Astrocyte of the cerebellum (primary cell): ENCODE measurements around the gene NCAM1.

Experiments used
- DNase-seq: peaks from one replicate; pipeline ENCODE4 v3.0.0-alpha.2; 2011; ENCODE audit warnings: low read depth
- H3K4me3 ChIP-seq: 2 replicates; pipeline ENCODE4 v1.5.1; 2011; ENCODE audit warnings: mild to moderate bottlenecking, low read depth, low read length, moderate library complexity
- in situ Hi-C: cut with HindIII; loops from 2 replicates; pipeline ENCODE4 v1.10.0; 2017; ENCODE audit warnings: low sequenced_read_pairs
- TF ChIP-seq, protein P1 (sequence below): IDR thresholded peaks from 2 replicates; pipeline ENCODE4 v1.5.1; 2012; ENCODE audit warnings: low read length, low read depth, moderate library complexity, mild to moderate bottlenecking; ENCODE audit errors: missing control alignments

The NCAM1 gene

DNA sequence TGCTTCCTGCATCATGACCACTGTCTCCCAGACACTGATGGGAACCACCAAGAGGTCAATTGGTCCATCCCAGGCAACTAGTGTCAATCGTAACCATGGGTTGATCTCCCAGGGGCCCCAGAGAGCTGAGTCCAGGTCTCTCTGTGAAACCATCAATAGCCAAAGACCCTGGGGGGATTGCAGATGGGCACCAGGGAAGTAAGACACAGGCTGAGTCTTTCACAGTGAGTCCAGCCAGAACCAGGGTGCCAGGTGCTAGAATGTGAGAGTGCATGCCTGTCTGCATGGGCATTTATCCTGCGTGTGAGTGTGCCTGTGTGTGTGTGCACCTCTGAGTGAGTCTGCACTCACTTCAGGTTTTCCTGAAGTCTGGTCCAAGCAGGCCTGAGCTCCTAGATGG, 307.9 kb downstream of the NCAM1 start:
- no peak overlapping the region for H3K4me3 ChIP-seq
- in situ Hi-C loops: no loop called here
- no peak for DNase-seq
- TF ChIP-seq, protein P1, sequence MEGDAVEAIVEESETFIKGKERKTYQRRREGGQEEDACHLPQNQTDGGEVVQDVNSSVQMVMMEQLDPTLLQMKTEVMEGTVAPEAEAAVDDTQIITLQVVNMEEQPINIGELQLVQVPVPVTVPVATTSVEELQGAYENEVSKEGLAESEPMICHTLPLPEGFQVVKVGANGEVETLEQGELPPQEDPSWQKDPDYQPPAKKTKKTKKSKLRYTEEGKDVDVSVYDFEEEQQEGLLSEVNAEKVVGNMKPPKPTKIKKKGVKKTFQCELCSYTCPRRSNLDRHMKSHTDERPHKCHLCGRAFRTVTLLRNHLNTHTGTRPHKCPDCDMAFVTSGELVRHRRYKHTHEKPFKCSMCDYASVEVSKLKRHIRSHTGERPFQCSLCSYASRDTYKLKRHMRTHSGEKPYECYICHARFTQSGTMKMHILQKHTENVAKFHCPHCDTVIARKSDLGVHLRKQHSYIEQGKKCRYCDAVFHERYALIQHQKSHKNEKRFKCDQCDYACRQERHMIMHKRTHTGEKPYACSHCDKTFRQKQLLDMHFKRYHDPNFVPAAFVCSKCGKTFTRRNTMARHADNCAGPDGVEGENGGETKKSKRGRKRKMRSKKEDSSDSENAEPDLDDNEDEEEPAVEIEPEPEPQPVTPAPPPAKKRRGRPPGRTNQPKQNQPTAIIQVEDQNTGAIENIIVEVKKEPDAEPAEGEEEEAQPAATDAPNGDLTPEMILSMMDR: no peak

DNA sequence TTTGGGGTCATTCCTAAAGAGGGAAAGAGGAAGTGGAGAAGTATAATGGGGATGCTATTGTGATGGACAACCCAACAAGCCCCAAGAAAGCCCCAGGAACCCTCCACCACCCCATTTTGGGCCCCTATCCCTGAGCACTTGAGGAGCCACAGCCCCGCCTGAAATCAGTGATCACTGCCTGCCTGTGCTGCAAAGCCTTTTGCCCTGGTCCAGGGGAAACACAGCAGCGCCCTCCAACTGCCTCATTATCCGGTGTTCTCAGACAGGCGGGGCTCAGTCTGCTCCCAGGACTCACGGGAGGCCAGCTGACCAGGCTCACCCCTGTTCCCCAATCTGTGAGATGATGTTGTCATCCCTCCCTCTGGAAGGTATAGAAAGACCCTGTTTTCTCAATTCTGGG, 308.4 kb downstream of the NCAM1 start:
- no peak for DNase-seq
- H3K4me3 ChIP-seq: no peak overlapping the region
- TF ChIP-seq, protein P1: no peak
- in situ Hi-C loops: no loop called here

DNA sequence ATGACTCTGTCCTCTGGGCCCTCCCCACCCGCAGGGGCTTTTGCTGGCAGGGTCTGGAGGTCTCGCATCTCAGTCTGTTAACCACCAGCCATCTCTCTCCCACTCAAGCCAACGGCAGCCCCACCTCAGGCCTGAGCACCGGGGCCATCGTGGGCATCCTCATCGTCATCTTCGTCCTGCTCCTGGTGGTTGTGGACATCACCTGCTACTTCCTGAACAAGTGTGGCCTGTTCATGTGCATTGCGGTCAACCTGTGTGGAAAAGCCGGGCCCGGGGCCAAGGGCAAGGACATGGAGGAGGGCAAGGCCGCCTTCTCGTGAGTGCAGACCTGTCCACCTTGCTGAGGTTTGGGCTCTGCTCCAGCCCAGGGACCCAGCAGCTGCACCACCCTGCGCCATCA, 308.9 kb downstream of the NCAM1 start:
- in situ Hi-C loops: no loop called here
- no peak overlapping the region for H3K4me3 ChIP-seq
- no peak for DNase-seq
- TF ChIP-seq, protein P1: no peak

DNA sequence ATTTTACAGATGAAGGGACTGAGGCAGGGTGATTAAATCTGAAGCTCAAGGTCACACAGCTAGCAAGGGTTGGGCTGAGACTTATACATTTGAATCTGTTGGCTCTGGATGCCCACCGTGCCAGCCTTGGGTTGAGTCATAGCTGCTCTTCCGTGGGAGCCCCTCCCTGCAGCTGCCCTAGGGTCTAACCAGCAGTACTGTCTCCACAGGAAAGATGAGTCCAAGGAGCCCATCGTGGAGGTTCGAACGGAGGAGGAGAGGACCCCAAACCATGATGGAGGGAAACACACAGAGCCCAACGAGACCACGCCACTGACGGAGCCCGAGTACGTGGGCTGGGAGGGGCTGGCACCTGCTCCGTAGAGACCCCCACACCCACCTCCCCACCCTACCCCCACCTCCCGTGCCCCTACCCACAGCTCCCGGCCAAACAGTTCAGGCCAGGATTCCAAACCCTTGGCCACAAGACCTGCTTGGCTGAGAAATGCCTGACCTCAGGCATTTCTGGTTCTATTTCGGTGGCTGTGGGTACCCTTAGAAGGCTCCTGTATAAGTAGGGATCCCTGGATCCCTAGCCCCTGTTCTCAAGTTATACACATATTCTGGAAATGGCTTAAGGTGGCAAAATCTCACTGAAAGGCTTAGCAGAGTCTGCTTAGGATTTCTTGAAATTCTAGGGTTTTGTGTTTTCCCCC, 310.5 kb downstream of the NCAM1 start:
- in situ Hi-C loops: no loop called here
- TF ChIP-seq, protein P1: no peak
- H3K4me3 ChIP-seq: no peak overlapping the region
- DNase-seq: no peak

DNA sequence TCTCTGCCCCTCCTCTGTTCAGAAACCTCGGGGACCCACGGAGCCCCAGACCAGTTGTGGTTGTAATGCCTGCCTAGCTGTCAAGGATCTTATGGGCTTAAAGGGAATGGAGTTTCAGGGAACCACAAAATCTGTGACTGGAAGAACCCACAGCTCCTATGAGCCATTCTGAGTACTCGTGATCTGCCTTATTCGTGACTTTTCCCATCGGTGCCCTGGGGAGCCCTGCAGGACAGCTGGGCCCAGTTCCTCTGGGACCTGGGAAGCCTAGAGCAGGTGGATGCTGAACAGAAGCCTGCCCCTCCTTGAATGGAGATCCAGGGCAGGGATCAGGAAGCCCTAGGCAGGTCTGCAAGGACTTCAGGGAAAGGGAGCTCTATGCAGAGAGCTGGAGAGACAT, 311.1 kb downstream of the NCAM1 start:
- TF ChIP-seq, protein P1: no peak
- DNase-seq: no peak
- no peak overlapping the region for H3K4me3 ChIP-seq
- in situ Hi-C loops: no loop called here

DNA sequence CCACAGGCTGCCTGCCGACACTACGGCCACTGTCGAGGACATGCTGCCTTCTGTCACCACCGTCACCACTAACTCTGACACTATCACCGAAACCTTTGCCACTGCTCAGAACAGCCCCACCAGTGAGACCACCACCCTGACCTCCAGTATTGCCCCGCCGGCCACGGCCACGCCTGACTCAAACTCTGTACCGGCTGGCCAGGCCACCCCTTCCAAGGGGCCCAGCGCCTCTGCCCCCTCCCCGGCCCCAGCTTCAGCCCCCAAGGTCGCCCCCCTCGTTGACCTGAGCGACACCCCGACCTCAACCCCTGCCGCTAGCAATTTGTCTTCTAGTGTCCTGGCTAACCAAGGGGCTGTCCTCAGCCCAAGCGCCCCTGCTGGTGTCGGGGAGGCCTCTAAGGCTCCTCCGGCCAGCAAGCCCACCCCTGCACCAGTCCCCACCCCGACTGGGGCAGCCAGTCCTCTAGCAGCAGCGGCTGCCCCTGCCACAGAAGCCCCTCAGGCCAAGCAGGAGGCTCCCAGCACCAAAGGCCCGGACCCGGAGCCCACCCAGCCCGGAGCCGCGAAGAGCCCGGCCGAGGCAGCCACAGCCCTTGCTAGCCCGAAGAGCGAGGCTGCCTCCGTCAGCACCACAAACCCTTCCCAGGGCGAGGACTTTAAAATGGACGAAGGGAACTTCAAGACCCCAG, 311.9 kb downstream of the NCAM1 start:
- TF ChIP-seq, protein P1: no peak
- no peak overlapping the region for H3K4me3 ChIP-seq
- in situ Hi-C loops: no loop called here
- no peak for DNase-seq
